Upper lobe of right lung (tissue), 1 donor: Measurements from ENCODE around the gene TMEM42. TPM values are rescaled to one million over a fixed set of nuclear protein-coding genes. Genes with fewer than 3 reads are reported as not detected.
A peak's percentile ranks its signal among the peaks of the same experiment; 100 is the strongest.
"Not testable (repeated sequence)": the region's sequence is repeated elsewhere in the genome, so short reads cannot be mapped to it uniquely, and the experiment has no call there.

Experiments
- ATAC-seq: fragments of 200-7000 bp; cut with Tn5 transposase; one replicate; pipeline ENCODE4 v1.9.1; 2020; ENCODE audit warnings: mild to moderate bottlenecking, moderate library complexity
- DNase-seq: peaks from one replicate; pipeline ENCODE4 v3.0.0-alpha.2; 2020
- H3K27ac ChIP-seq: fragments of 200-600 bp; one replicate; pipeline ENCODE4 v1.8.0; 2022
- H3K27me3 ChIP-seq: fragments of 200-600 bp; one replicate; pipeline ENCODE4 v1.8.0; 2022; ENCODE audit warnings: mild to moderate bottlenecking
- H3K36me3 ChIP-seq: fragments of 200-600 bp; one replicate; pipeline ENCODE4 v1.8.0; 2022
- H3K4me1 ChIP-seq: fragments of 200-600 bp; one replicate; pipeline ENCODE4 v1.8.0; 2022
- H3K4me3 ChIP-seq: fragments of 200-600 bp; one replicate; pipeline ENCODE4 v1.8.0; 2022; ENCODE audit warnings: mild to moderate bottlenecking
- H3K9me3 ChIP-seq: fragments of 200-600 bp; one replicate; pipeline ENCODE4 v1.8.0; 2022
- CTCF ChIP-seq: fragments of 200-600 bp; IDR thresholded peaks from one replicate; pipeline ENCODE4 v1.8.0; 2022; ENCODE audit warnings: antibody characterized with exemption
- intact Hi-C: fragments of 100-400 bp; cut with DNase I; formaldehyde crosslinking; loops from one replicate; pipeline ENCODE4 v1.11.0; 2022
- long read RNA-seq: library from polyadenylated mRNA; unstranded; transcript quantifications from one replicate; pipeline ENCODE4 v2.0.0, GENCODE V29; 2021
- total RNA-seq: library from RNA; stranded (reverse); fragmentation: NEBNext Ultra II Directional; extraction: Animal tissue kit (Norgen Biotek cat#: 25700); gene quantifications from one replicate; pipeline ENCODE4 v1.2.1, GENCODE V29; 2021
- donor health status: DM: no; HTN: yes; CAD: no; lungs with severe emphysema.

The TMEM42 gene
- total RNA-seq, result 14.4 TPM
- long read RNA-seq, transcript TMEM42-201 (3 exons, 1,026 nt), result major isoform, 6 of 18 reads
- long read RNA-seq, partial matches to known transcripts, result 0 of 18 reads
- long read RNA-seq, other reads (novel, unspliced or antisense), result 10 of 18 reads

DNA sequence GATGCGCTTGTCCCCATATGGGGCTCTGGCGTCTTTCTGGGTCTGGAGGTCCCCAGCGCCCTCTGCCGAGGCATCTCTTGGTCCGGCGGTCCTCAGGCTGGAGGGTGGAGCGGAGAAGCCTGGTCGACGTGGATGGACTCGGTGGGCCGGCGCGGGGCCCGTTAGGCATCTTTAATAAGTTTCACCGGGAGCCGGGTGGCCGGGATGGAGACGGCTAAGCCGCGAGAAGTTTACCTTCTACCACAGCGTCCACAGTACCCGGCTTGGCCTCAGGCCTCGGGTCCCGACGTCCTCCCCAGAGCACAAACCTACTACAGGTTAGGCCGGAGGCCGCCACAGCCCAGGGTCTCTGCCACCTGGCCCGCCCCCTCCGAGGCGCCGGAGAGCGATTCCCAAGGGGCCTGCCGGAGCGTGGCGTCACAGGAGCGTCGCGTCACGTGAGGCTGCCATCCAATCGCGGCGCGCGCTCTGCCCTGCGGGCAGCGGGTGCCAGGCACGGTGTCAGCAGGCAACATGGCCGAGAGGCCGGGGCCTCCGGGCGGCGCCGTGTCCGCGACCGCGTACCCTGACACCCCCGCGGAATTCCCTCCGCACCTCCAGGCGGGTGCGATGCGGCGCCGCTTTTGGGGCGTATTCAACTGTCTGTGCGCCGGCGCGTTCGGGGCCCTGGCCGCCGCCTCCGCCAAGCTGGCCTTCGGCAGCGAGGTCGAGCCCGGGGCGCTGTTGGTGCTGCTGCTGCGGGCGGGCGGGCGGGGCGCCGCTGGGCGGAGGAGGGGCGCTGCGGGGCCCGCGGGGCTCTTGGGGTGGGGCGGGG is at the start of gene TMEM42:
TMEM42 (plus strand) TSS at position 501 of the 814 bp plus-strand sequence; CDS start at position 514, 13 bp downstream.
- no peaks in the 10 kb centered on the region for H3K27me3 ChIP-seq

DNA sequence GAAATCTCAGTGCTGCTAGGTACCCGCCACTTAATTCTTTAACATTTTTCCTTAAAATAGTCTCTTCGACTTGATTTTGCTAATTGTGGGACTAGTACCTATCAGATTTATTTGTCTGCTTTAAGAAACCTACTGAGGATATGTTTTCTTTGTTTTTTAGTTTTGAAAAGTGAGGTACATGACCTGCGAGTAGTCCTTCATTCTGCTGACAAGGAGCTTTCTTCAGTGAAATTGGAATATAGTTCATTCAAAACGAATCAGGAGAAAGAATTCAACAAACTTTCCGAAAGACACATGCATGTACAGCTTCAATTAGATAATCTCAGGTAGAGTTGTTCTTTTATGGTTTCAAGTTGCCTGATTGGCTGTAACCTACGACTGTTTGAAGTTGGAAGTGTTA is 47.0 kb upstream of the TMEM42 start:
- TF ChIP-seq CTCF, result no peak
- Histone ChIP-seq H3K27ac (no peak overlapping the region), H3K36me3 (no peaks in the 10 kb centered on the region), H3K27me3 (no peaks in the 10 kb centered on the region), H3K4me1 (no peaks in the 10 kb centered on the region), H3K9me3 (no peaks in the 10 kb centered on the region), H3K4me3 (no peak overlapping the region)
- DNase-seq, result no peak
- ATAC-seq, result no peak
- intact Hi-C loops, result no loop called here

More for the DNA sequence above, at the start of gene TMEM42:
- H3K27ac ChIP-seq, result peak within 1 kb of the TSS; percentile 96
- no peak for TF ChIP-seq CTCF
- no peaks in the 10 kb centered on the region for H3K9me3 ChIP-seq
- DNase-seq, result peak; percentile 97
- intact Hi-C loops, result no loop called here
- H3K4me3 ChIP-seq, result peak within 1 kb of the TSS; percentile 75
- peaks cover 6% of the 10 kb centered on the region for H3K4me1 ChIP-seq
- ATAC-seq, result peak; percentile 99
- no peaks in the 10 kb centered on the region for H3K36me3 ChIP-seq

- ATAC-seq, H3K4me1 ChIP-seq, H3K36me3 ChIP-seq, intact Hi-C loops, H3K27ac ChIP-seq, H3K9me3 ChIP-seq, DNase-seq, H3K4me3 ChIP-seq, H3K27me3 ChIP-seq: not testable (repeated sequence)
Observed at GRCh38 chr3:44816334-44816733, 45.4 kb upstream of the TMEM42 start.

GRCh38 chr3:44821206-44821605 is 40.5 kb upstream of the TMEM42 start:
- intact Hi-C loops, ATAC-seq, H3K4me3 ChIP-seq, H3K27me3 ChIP-seq, H3K27ac ChIP-seq, DNase-seq, H3K9me3 ChIP-seq, H3K4me1 ChIP-seq, H3K36me3 ChIP-seq: not testable (repeated sequence)

DNA sequence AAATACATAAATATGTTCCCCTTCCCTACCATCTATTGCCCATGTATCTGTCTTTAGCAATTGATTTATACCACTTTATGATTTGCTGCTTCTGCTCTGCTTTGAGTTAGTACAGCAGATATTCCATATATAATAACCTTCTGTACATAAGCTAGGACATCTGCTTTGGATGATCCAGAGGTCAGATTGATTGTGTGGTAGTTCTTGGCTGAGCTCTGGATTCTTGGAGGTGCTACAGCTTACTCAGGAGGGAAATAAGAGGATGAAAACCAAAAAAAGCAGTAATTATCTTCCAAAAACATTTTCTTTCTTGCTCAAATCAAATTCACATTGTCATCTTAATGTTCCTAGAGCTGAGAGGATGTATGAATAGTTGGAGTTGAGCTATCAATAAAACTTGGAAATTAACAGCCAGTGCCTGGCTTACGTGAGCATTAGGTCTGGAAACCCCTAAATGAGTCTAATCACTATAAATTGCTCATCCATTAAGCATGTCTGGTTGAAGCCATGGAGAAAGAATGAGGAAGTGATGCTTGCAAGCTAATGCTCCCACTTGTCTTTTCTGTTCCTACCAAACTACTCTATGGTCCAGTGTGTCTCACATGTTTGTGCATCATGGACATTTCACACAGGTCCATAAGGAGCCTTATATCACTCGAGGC is 36.3 kb upstream of the TMEM42 start:
- H3K27ac ChIP-seq, result no peak overlapping the region
- H3K9me3 ChIP-seq, result no peaks in the 10 kb centered on the region
- ATAC-seq (no peak), DNase-seq (no peak)
- H3K27me3 ChIP-seq, result no peaks in the 10 kb centered on the region
- H3K4me3 ChIP-seq, result no peak overlapping the region
- intact Hi-C loops, result no loop called here
- no peaks in the 10 kb centered on the region for H3K4me1 ChIP-seq
- no peak for TF ChIP-seq CTCF
- no peaks in the 10 kb centered on the region for H3K36me3 ChIP-seq

DNA sequence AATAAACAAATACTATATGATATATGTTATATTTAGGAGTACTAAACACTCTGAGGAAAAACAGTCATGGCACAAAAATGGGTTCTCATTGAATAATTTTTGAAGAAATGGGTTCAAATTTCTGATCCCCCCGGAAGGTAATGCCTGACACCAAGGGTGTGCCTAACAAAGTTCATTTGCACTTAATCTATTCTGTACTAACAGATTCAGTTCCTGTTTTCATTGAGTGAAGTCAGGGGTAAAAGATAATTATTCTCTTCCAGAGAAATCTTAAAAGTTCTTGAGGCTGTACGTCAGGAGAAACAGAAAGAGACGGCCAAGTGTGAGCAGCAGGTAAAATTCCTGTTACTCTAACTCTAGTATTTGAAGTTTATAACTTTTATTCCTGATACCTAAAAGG is 34.5 kb upstream of the TMEM42 start:
- no peaks in the 10 kb centered on the region for H3K9me3 ChIP-seq
- no peaks in the 10 kb centered on the region for H3K27me3 ChIP-seq
- H3K27ac ChIP-seq, result no peak overlapping the region
- TF ChIP-seq CTCF, result no peak
- ATAC-seq (no peak), DNase-seq (no peak)
- intact Hi-C loops, result no loop called here
- no peaks in the 10 kb centered on the region for H3K36me3 ChIP-seq
- H3K4me1 ChIP-seq, result no peaks in the 10 kb centered on the region
- no peak overlapping the region for H3K4me3 ChIP-seq
